T-helper 1 cell treated with Interleukin-12 subunit alpha and Interleukin-12 subunit beta and Interleukin-4 antibody, amounts not matched to agents 30 ng/mL and 1 ng/mL, for 36 hours (primary cell): ENCODE data around the gene SMAD1. TPM values are rescaled to one million over a fixed set of nuclear protein-coding genes. Genes with fewer than 3 reads are reported as not detected.
"Not testable (repeated sequence)": the region's sequence is repeated elsewhere in the genome, so short reads cannot be mapped to it uniquely, and the experiment has no call there.

Experiments
- intact Hi-C: fragments of 100-400 bp; cut with micrococcal nuclease; formaldehyde crosslinking; loops from one replicate; pipeline ENCODE4 v1.15.1; 2024
- total RNA-seq: library from RNA; stranded (reverse); gene quantifications from 2 replicates; pipeline ENCODE4 v1.2.3, GENCODE V29; 2022

The SMAD1 gene
- total RNA-seq, 1 donor from 2014 or later: 1.7 TPM

GRCh38 chr4:145524552-145524951, 42.9 kb downstream of the SMAD1 start:
- intact Hi-C loops: no loop called here

GRCh38 chr4:145525291-145525740, 43.7 kb downstream of the SMAD1 start:
- intact Hi-C loops: no loop called here

- intact Hi-C loops: no loop called here
Observed at GRCh38 chr4:145527773-145528172, 46.1 kb downstream of the SMAD1 start.

DNA sequence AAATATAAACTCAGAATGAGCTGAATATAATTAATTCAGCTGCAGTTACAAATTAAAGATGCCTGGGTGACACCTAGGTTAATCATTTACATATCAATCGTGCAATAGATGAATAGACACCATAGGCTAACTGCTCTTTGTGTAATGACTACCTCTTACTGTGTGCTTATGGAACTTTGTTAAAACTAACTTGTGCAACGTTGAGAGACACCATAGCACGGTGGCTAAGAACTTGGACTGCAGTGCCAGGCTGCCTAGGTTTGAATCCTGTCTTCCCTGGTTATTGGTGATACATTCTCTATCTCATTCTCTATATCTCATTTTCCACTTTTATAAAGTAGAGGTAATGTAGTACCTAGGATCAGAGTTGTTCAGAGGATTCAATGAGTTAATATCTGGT, 46.9 kb downstream of the SMAD1 start:
- intact Hi-C loops: no loop called here

- intact Hi-C loops: no loop called here
Observed at GRCh38 chr4:145530189-145530588, 48.5 kb downstream of the SMAD1 start.

GRCh38 chr4:145530662-145531061, 49.0 kb downstream of the SMAD1 start:
- intact Hi-C loops: no loop called here

DNA sequence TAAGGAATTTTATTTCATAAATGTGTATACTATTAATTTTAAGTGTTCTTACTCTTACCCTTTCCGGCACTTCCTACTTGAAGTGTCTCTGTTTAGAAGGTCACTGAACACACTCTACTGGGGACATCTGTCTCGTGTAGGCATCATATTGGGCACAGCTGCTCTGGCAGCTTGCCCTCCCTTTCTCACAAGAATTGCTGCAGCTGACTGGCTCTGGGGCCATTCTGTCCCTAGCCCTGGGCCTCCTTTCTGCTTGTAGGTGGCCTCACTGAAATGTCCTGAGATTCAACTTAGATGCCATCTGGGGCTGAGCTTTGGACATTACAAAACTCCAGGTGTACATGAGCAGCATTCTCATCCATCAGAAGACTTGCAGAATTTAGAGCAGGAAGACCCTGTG, 49.6 kb downstream of the SMAD1 start:
- intact Hi-C loops: no loop called here

DNA sequence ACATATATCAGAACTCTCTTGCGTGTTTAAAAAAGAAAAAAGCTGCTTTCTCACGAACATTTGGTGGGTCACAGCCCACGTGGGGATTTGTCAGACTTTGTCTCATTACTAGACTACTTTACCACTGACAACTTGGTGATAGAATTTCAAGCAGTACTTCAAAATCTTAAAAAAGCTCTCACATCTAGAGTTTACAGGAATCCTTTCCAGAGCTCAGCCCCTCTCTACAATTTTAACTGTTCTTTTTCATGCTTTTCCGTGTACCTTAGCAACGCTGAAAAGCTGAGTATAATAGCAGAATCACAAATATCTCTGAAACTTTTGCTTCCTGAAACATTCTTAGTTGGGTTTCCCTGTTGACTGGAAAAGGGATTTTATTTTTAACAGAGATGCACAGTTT, 50.2 kb downstream of the SMAD1 start:
- intact Hi-C loops: no loop called here

GRCh38 chr4:145533001-145533400, 51.3 kb downstream of the SMAD1 start:
- intact Hi-C loops: no loop called here

DNA sequence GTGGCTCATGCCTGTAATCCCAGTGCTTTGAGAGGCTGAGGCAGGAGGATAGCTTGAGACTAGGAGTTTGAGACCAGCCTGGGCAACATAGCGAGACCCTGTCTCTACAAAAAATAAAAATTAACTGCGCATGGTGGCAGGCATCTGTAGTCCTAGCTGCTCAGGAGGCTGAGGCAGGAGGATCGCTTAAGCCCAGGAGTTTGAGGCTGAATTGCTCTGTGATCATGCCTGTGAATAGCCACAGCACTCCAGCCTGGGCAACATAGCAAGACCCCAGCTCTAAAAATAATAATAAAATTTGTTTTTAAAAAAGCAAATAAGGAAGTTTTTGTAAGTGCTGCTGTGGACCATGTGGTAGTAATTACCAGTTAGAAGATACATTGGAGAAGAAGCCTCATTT, 51.8 kb downstream of the SMAD1 start:
- intact Hi-C loops: not testable (repeated sequence)

DNA sequence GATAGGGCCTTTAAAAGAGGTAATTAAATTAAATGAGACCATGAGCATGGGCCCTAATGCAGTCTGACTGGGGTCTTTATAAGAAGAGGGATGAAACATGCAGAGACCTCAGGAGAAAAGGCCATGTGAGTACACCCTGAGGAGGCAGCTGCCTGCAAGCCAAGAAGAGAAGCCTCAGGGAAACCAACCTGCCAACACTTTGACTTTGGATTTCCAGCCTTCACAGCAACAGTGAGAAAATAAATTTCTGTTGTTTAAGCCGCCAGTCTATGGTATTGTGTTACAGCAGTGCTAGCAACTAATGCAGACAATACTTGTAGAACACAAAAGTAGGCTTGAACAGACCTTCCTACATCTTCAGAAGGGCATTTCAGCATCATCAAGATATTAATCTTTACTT, 52.3 kb downstream of the SMAD1 start:
- intact Hi-C loops: no loop called here

- intact Hi-C loops: no loop called here
Observed at GRCh38 chr4:145535202-145535601, 53.5 kb downstream of the SMAD1 start.

DNA sequence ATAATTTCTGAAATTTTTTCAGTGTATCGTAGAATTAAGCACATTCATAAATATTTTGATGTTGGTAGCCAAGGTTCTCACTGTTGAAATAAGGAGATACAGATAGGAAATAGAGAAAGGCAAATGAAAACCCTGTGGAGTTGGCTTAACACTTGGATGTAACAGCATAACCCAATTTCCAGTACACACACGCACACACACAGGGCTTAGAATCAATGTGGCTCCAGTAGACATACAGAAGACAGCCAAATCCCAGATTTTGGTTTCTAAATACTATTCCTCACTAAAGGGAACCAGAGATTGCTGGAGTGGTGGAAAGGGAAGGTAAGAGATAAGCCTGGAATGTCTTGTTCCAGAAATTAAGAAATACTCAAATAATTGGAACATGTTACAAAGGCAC, 54.4 kb downstream of the SMAD1 start:
- intact Hi-C loops: no loop called here

DNA sequence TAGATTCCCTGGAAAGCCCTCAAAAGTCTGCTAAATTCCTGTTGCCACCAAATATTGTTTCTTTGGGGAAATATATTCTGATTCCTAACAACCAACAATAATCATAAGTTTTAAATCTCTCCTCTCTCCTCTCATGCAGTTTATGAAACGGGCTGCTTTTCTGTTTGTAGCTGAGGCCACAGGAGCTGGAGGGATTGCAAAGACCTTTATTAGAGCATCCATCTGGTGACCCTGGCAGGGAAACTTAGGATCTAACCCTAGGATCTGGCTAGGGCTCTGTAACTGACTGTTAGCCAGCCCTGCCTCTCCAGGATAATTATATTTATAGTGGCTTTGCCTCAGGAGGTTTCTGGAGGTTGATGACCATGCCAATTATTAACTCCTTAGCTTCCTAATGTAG, 56.9 kb downstream of the SMAD1 start:
- intact Hi-C loops: no loop called here

GRCh38 chr4:145539671-145540070, 58.0 kb downstream of the SMAD1 start:
- intact Hi-C loops: no loop called here

DNA sequence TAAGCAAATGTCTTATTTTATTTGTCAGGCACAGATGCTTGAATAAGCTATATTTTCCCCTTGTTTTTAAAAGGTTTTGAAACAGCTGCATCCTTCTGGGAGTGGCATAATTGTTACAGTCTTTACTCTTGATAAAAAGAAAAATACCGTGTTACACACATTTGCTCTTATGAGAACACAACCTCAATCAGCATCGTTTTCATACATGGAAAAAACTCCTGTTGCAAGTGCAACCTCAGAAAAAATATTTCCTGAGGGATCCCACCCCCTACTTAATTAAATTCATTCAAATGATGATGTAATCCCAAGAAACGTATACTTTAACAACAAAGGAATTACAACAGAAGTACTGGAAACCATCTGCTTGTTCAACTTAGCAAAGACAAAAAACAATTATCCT, 58.6 kb downstream of the SMAD1 start:
- intact Hi-C loops: no loop called here

- intact Hi-C loops: no loop called here
Observed at GRCh38 chr4:145541346-145541745, 59.7 kb downstream of the SMAD1 start.

- intact Hi-C loops: no loop called here
Observed at GRCh38 chr4:145545031-145545430, 63.4 kb downstream of the SMAD1 start.

DNA sequence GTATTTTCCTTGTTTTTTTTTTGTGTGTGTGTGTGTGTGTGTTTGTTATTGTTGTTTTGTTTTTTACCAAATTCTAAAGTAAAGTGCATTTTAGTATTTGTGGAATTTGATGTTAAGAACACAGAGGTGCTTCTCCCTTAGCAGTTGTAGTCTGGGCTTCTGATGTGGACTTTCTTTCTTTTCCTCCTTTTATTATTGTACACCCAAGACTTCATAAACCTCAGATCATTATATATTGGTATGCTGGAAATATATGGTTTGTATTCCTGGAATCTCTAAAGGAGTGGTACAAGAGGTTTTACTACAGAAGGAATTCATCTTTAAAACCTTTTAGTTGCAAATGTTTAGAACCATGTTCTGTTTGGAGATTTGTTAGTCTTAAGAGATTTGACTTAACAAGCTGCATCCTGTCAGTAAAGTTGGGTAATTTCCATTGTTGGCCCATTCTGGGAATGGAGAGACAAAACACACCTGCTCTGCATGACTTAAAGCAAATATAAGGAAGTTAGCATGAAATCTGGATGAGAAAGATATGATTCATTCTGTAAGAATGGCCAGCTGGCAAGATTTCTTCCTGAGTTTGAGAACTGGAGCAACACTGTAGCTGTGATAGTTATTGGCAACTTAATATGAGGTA, 64.0 kb downstream of the SMAD1 start:
- intact Hi-C loops: no loop called here

DNA sequence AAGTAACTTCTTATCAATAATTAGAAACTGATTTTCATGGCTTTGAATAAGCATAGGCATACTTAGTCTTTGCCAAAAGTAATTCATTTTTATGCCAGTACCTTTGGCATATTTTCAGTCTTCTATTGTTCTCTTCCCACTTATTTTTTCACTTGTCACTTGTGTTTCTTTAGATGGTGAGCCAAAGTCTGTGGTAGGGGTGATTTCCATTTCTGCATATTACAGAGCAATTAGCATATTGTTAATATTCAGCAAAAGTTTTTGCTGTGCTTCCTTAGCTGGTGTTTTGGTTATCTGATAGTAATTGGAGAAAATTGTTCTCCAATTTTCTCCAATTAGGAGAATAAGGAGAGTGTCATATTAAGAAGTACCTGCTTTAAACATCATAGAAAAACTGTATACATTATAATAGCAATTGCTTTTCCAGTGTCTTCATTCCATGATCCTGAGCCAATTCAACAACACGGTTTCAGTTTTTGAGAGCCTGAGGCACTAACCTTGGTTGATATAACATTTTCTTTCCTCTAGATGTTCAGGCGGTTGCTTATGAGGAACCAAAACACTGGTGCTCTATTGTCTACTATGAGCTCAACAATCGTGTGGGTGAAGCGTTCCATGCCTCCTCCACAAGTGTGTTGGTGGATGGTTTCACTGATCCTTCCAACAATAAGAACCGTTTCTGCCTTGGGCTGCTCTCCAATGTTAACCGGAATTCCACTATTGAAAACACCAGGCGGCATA, 64.7 kb downstream of the SMAD1 start:
- intact Hi-C loops: no loop called here

GRCh38 chr4:145551660-145552059, 70.0 kb downstream of the SMAD1 start:
- intact Hi-C loops: no loop called here

GRCh38 chr4:145552181-145552822, 70.6 kb downstream of the SMAD1 start:
- intact Hi-C loops: no loop called here

GRCh38 chr4:145553375-145553774, 71.7 kb downstream of the SMAD1 start:
- intact Hi-C loops: no loop called here
